ENCODE measurements around the gene FBH1.
"Not testable (repeated sequence)": the region's sequence is repeated elsewhere in the genome, so short reads cannot be mapped to it uniquely, and the experiment has no call there.

The FBH1 gene

GRCh38 chr10:5889624-5890451, at the start of gene FBH1, which contains the start of gene ANKRD16:
FBH1 (plus strand) TSS chr10:5890243; CDS start chr10:5890346, 103 bp downstream.
ANKRD16 (minus strand) TSS chr10:5889893; CDS start chr10:5889354, 539 bp downstream.
- DNase-seq: peak; percentile 60

- no peak for DNase-seq
Observed at GRCh38 chr10:5840314-5841307, 49.4 kb upstream of the FBH1 start.

- DNase-seq: no peak
Observed at GRCh38 chr10:5841965-5842364, 48.1 kb upstream of the FBH1 start.

- DNase-seq: no peak
Observed at GRCh38 chr10:5843686-5844344, 46.2 kb upstream of the FBH1 start.

GRCh38 chr10:5844345-5845055, 45.5 kb upstream of the FBH1 start:
- DNase-seq: no peak

GRCh38 chr10:5846667-5847066, 43.4 kb upstream of the FBH1 start:
- not testable (repeated sequence) for DNase-seq

- no peak for DNase-seq
Observed at GRCh38 chr10:5854131-5854475, 35.9 kb upstream of the FBH1 start.

GRCh38 chr10:5855979-5856700, 33.9 kb upstream of the FBH1 start:
- DNase-seq: no peak

GRCh38 chr10:5856701-5857004, 33.4 kb upstream of the FBH1 start:
- DNase-seq: no peak

GRCh38 chr10:5858811-5859210, 31.2 kb upstream of the FBH1 start:
- DNase-seq: no peak

GRCh38 chr10:5860066-5860465, 30.0 kb upstream of the FBH1 start:
- no peak for DNase-seq

GRCh38 chr10:5862360-5862961, 27.6 kb upstream of the FBH1 start:
- no peak for DNase-seq

GRCh38 chr10:5862981-5863685, 26.9 kb upstream of the FBH1 start:
- DNase-seq: not testable (repeated sequence)

GRCh38 chr10:5866451-5867081, 23.5 kb upstream of the FBH1 start:
- DNase-seq: not testable (repeated sequence)

- DNase-seq: peak; percentile 11
Observed at GRCh38 chr10:5867091-5867615, 22.9 kb upstream of the FBH1 start.

- DNase-seq: not testable (repeated sequence)
Observed at GRCh38 chr10:5868383-5868782, 21.7 kb upstream of the FBH1 start.

GRCh38 chr10:5869156-5869555, 20.9 kb upstream of the FBH1 start:
- no peak for DNase-seq

GRCh38 chr10:5871596-5871995, 18.4 kb upstream of the FBH1 start:
- DNase-seq: no peak

- DNase-seq: peak; percentile 35
Observed at GRCh38 chr10:5873515-5873995, 16.5 kb upstream of the FBH1 start.

Data from DMS79 treated with DMSO at 0.1 percent for 48 hours (cell line).